GM12872 (cell line): ENCODE data around the gene CPT1A.

Source experiments
- TF ChIP-seq, protein P1 (sequence below): IDR thresholded peaks from 3 replicates; pipeline ENCODE4 v1.5.1; 2011; ENCODE audit warnings: low read depth, mild to moderate bottlenecking, low read length, moderate library complexity; ENCODE audit not compliant: insufficient read depth

Gene CPT1A

DNA sequence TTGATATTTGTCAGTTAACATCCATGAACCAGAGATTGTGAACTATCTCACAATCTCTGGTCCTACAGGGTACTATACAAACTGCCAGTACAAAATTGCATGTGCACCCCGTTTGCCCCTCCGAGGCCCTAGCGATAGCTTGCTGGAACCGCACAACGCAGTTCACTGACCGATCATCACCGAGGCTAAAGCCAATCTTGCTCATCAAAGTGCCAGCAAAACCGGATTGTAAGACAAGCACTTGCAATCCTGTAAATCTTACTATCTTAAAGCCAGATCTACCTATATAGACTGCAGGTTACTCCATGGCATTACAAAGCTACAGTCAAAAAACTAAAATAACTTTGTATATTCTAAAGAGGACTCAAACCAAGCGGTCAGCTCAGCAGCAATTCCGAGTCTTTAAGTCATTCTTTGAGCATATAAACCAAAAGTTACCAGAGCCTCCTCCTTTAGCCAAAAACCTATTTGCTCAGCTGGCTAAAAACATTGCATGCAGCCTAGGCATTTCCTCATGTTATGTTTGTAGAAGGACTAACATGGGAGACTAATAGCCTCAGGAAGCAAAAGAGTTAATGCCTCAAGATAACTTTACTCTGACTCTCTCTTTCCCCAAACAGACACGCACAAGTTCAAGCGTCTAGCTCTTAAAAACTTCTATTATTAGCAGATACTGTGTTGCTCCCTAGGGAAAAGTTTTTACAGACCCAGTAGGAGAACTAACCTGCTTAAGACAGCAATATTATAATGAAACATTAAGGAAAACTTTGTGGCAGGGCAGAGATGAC, 30.7 kb upstream of the CPT1A start:
- TF ChIP-seq, protein P1, sequence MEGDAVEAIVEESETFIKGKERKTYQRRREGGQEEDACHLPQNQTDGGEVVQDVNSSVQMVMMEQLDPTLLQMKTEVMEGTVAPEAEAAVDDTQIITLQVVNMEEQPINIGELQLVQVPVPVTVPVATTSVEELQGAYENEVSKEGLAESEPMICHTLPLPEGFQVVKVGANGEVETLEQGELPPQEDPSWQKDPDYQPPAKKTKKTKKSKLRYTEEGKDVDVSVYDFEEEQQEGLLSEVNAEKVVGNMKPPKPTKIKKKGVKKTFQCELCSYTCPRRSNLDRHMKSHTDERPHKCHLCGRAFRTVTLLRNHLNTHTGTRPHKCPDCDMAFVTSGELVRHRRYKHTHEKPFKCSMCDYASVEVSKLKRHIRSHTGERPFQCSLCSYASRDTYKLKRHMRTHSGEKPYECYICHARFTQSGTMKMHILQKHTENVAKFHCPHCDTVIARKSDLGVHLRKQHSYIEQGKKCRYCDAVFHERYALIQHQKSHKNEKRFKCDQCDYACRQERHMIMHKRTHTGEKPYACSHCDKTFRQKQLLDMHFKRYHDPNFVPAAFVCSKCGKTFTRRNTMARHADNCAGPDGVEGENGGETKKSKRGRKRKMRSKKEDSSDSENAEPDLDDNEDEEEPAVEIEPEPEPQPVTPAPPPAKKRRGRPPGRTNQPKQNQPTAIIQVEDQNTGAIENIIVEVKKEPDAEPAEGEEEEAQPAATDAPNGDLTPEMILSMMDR = no peak

DNA sequence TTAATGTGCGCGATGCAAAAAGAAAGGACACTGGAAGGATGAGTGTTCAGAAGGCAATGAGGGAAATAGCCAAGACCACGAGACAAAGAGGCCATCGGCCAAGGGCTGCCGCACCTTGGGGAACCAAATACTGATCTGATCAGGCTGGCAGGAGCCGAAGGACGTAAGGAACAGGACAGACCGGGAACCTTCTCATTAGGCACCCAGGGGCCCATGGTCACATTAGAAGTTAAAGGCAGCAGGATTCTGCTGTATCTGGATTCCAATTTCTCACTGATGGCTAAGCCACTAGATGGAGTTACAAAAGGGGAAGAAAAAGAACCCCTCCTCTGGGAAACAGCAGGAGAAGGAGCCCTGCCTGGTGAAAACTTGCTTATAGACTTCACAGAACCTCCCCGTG, 28.8 kb upstream of the CPT1A start:
- TF ChIP-seq, protein P1 = no peak

DNA sequence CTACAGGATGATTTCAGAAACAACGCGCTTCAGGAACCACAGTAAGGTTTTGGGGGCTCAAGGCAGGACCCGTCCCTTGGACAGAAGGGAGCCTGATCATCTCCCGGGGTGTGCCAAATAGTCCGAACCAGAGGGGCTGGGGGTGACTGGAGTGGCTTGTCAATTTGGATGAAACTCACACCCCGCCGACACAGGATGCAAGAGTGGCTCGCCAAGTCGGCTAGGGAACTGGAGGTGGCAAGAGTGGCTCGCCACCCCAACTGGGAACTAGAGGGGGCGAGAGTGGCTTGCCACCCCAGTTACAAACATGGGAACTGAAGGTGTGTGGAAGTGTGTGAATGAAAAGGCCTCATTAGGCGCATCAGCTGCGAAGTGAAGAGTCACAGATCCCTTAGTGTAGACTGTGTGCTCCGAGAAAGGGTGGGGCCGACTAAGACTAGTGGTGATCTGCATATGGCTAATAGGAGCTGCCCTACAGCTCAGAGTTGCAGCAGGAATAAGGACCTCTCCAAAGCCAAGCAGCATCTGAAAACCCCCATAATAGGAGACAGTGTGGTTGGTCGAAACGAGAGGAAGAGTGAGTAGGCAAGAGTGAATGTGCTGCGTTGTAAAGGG, 26.6 kb upstream of the CPT1A start:
- TF ChIP-seq, protein P1 = no peak

DNA sequence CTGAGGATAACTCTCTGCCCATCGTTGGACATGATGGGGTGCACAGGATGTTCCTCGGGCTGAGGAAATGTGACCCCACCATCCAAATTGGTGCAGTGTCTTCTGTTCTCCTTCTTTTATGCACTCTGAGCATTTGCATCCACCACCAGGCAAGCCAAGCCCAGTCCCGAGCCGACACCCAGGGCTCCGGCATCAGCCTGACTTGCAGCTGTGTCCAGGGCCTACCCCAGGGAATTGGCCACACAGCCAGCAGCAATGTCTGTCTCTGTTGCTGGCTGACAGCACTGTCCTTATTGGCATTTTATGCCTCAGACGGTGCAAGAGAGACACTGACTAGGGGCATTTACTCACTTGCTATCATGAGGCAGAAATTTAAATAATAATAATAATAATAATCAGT, 25.4 kb upstream of the CPT1A start:
- TF ChIP-seq, protein P1 = no peak

DNA sequence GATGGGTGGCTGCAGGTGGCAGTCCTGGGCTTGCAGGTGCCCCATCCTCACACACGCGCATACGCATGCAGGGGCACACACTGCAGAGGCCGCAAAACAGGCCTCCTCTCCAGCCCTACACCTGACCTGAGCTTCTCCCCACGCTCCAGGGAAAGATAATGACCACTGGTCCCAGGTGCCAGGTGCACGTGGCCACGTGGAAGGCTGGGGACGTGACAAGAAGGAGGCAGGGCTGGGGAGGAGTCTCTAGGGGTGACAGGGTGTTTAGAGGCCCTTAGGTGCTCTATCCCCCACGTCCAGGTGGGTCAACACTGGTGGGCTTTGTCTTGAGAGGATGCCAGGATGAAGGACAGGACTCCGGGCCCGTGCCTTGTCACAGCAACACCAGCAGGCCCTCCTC, 23.5 kb upstream of the CPT1A start:
- TF ChIP-seq, protein P1 = no peak

DNA sequence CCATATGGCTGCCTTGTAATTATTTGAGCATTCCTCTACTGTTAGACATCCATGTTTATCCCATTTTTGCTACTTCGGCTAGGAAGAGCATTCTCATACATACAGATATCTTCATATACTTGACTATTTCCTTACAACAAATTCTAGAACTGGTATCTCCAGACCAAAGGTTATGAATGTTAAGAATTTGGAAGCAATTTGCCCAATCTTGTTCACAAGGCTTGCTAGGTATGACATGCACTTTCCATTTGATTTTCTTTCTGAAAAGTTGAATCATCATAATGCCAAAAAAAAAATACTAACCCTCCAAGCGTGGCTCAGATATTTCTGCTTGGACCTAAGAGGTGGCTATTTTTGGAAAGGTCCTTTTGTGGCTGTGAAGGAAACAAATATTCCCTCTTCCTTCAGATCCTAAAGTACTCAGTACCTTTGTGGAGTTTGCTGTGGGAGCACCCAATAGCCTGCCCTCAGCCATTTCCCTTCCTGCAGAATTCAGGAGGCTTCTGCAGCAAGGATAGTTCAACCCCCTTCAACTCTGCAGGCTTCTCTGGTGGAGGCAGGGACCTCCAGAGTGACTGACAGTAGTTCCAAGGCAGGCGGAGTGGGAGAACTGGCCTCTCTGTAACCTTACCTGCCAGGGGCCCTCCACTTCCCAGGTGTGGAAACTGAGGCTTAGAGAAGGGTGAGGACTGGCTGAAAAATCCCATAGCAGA, 22.0 kb upstream of the CPT1A start:
- TF ChIP-seq, protein P1 = no peak

DNA sequence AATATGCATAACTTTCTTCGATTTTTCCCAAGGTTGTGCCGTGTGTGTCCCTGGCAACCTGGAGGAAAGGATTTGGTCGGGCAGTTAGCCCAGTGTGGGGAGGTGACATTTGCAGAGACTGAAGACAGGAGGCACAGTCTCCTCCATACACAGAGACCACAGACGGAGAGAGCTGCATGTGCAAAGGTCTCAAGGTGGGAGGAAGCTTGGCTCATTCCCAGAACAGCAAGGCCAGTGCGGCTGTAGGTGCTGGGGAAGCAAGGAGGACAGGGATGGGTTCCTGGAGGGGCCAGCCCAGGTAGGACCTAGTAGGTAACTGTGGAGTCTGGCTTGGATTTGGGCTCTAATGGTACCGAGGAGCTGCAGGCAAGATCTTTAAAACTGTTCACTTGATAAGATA, 20.7 kb upstream of the CPT1A start:
- TF ChIP-seq, protein P1 = no peak
